ENCODE data around the gene TEX14.

- TF ChIP-seq CTCF (IDR thresholded peaks at IDR 0.05; ENCODE audit: extremely low read depth in 1 of 2, insufficient read depth in 1 of 2, low read depth in 1 of 2, low read length in 2 of 2) = peak; percentile 47 to 52
- TF ChIP-seq POLR2AphosphoS5 (IDR thresholded peaks at IDR 0.05; ENCODE audit: insufficient read depth, low read depth, low read length) = no peak
- no peak for TF ChIP-seq POLR2A (IDR thresholded peaks at IDR 0.05; ENCODE audit: low read depth, low read length)
- no peak for TF ChIP-seq MAX (IDR thresholded peaks at IDR 0.05; ENCODE audit: insufficient read depth, insufficient read length)
- no peak for TF ChIP-seq EZH2 (IDR thresholded peaks at IDR 0.05; ENCODE audit: borderline replicate concordance, low read depth, low read length, severe bottlenecking)
- TF ChIP-seq MYC (IDR thresholded peaks at IDR 0.05; ENCODE audit: low read depth, low read length) = no peak
- no peak for TF ChIP-seq FOS (IDR thresholded peaks at IDR 0.05; ENCODE audit: borderline replicate concordance, insufficient read depth, low read length)
These were observed 19.2 kb upstream of the TEX14 start for GRCh38 chr17:58710948-58711552.

Measured in endothelial cell of umbilical vein (primary cell).